Measurements from ENCODE around the gene GARRE1. TPM values are rescaled to one million over a fixed set of nuclear protein-coding genes. Genes with fewer than 3 reads are reported as not detected.

Gene GARRE1
- total and polyA plus RNA-seq, 2 experiments from 2014 or later, result 9.0 to 16.3 TPM

DNA sequence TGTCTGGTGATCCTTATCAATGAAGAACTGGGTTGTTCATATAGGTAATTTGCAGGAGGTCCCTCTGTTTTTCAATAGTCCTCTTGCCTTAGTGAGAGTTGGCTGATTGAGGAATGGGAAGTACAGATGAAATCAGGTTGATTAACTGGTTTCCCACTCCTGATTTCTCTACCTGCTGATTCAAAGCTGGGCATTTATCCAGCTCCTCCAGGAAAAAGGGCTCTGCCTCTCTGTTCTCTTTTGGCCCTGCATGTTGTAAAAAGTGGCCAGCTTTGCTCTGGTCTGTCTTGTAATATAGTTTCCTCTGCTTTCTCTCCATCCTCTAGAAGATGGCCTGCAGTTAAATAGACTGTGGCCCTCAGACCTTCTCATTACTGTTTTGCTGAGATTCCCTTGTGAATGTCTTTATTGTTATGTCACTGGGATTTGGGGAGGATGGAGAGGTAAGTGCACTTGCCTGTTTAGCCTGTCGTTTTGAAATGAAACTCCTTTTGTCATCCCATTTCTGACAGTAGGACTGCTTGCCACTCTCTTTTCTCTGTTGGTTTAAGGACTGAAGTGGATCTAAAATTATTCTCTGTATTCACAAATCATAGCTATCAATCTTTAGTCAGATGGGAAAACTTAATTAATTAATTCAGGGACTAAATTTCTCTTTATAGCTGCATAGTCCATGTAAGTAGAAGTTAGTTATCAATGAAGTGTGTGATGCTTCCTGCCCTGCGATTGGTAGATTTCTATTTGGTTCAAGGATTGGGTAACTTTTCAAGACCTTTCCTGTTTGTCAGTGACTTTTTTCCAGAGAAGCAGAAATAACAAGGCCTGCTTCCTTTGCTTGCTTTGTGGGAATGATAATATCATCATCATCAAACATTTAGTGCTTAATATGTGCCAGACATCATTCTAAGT, 28.5 kb downstream of the GARRE1 start:
- Histone ChIP-seq H3K4me2 (no peak overlapping the region), H3K9me3 (ENCODE audit: low read depth) (no peaks in the 10 kb centered on the region), H4K20me1 (ENCODE audit: insufficient read depth, poor library complexity, severe bottlenecking) (peaks cover 2% of the 10 kb centered on the region), H3K79me2 (peaks cover 46% of the 10 kb centered on the region), H3K4me1 (ENCODE audit: insufficient read depth) (no peaks in the 10 kb centered on the region), H3K27me3 (no peaks in the 10 kb centered on the region), H3K27ac (no peak overlapping the region), H3K36me3 (replicated peaks; ENCODE audit: insufficient read depth, low read depth) (no peaks in the 10 kb centered on the region), H3K4me3 (no peak overlapping the region), H3K9me2 (replicated peaks; ENCODE audit: insufficient read depth) (no peaks in the 10 kb centered on the region), H2AFZ (no peak overlapping the region)
- 66% methylated on average over 2 of the region's 2 CpGs for WGBS (ENCODE audit: low lambda C conversion rate, missing lambda C conversion rate)
- TF ChIP-seq EZH2phosphoT487 (IDR thresholded peaks at IDR 0.05; ENCODE audit: low read depth, severe bottlenecking, unreplicated experiment), result no peak
- no peak for DNase-seq (ENCODE audit: low spot score)

DNA sequence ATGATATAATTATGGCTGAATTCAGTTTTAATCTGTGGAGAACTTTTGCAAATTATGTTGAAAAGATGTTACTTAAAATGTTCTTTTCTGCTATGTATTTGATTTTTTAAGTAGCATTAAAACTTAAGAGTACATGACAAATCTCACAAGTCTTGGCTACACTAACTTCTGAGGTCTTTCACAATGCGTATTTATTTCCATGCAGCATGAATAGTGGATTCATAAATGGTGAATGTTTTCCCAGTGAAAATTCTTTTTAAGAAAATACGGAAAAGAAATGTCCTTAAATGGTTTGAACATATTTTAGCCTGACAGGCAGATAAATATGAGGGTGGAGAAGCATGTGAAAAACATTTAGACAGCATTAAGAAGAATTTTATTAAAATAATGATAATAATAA, 30.2 kb downstream of the GARRE1 start:
- TF ChIP-seq EZH2phosphoT487 (IDR thresholded peaks at IDR 0.05; ENCODE audit: low read depth, severe bottlenecking, unreplicated experiment) (no peak), EZH2 (IDR thresholded peaks at IDR 0.05; ENCODE audit: borderline replicate concordance) (no peak)
- TF ChIP-seq, protein P1, sequence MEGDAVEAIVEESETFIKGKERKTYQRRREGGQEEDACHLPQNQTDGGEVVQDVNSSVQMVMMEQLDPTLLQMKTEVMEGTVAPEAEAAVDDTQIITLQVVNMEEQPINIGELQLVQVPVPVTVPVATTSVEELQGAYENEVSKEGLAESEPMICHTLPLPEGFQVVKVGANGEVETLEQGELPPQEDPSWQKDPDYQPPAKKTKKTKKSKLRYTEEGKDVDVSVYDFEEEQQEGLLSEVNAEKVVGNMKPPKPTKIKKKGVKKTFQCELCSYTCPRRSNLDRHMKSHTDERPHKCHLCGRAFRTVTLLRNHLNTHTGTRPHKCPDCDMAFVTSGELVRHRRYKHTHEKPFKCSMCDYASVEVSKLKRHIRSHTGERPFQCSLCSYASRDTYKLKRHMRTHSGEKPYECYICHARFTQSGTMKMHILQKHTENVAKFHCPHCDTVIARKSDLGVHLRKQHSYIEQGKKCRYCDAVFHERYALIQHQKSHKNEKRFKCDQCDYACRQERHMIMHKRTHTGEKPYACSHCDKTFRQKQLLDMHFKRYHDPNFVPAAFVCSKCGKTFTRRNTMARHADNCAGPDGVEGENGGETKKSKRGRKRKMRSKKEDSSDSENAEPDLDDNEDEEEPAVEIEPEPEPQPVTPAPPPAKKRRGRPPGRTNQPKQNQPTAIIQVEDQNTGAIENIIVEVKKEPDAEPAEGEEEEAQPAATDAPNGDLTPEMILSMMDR (IDR thresholded peaks at IDR 0.05; ENCODE audit: poor library complexity), result no peak
- 95% methylated on average over 2 of the region's 2 CpGs for WGBS (ENCODE audit: low lambda C conversion rate, missing lambda C conversion rate)
- H3K79me2 ChIP-seq, result peaks cover 31% of the 10 kb centered on the region

DNA sequence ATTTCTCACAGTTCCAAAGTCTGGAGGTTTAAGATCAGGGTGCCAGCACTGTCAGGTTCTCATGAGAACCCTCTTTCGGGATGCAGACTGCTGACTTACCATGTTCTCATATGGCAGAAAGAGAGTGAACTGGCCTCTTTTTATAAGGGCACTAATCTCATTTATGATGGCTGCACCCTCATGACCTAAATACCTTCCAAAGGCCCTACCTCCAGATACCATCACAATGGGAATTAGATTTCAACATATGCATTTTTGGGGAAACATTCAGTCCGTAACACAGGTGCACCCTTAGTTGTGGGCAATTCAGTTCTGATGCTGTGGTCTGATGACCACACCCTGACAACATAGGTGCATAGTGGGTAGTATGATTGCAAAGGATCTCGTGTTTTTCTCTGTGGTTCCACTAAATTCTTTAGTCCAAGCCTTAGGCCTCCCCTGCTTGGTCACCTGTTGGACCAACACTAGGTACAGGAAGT, 33.3 kb downstream of the GARRE1 start:
- no peak for TF ChIP-seq EZH2phosphoT487 (IDR thresholded peaks at IDR 0.05; ENCODE audit: low read depth, severe bottlenecking, unreplicated experiment)
- no peak for TF ChIP-seq EZH2 (IDR thresholded peaks at IDR 0.05; ENCODE audit: borderline replicate concordance)
- TF ChIP-seq, protein P1 (IDR thresholded peaks at IDR 0.05; ENCODE audit: poor library complexity), result no peak
- Histone ChIP-seq H3K9me2 (replicated peaks; ENCODE audit: insufficient read depth) (no peaks in the 10 kb centered on the region), H4K20me1 (ENCODE audit: insufficient read depth, poor library complexity, severe bottlenecking) (no peaks in the 10 kb centered on the region), H3K4me2 (no peak overlapping the region), H3K4me3 (no peak overlapping the region), H3K9me3 (ENCODE audit: low read depth) (no peaks in the 10 kb centered on the region), H3K27ac (no peak overlapping the region), H3K4me1 (ENCODE audit: insufficient read depth) (no peaks in the 10 kb centered on the region), H3K79me2 (peaks cover 12% of the 10 kb centered on the region), H2AFZ (no peak overlapping the region), H3K36me3 (replicated peaks; ENCODE audit: insufficient read depth, low read depth) (no peaks in the 10 kb centered on the region), H3K27me3 (no peaks in the 10 kb centered on the region)
- 98% methylated on average over 3 of the region's 3 CpGs for WGBS (ENCODE audit: low lambda C conversion rate, missing lambda C conversion rate)
- DNase-seq (ENCODE audit: low spot score), result no peak

More for the DNA sequence above, 30.2 kb downstream of the GARRE1 start:
- no peak for DNase-seq (ENCODE audit: low spot score)
- Histone ChIP-seq H4K20me1 (ENCODE audit: insufficient read depth, poor library complexity, severe bottlenecking) (peaks cover 2% of the 10 kb centered on the region), H3K36me3 (replicated peaks; ENCODE audit: insufficient read depth, low read depth) (no peaks in the 10 kb centered on the region), H3K9me3 (ENCODE audit: low read depth) (no peaks in the 10 kb centered on the region), H3K9me2 (replicated peaks; ENCODE audit: insufficient read depth) (no peaks in the 10 kb centered on the region), H3K27me3 (no peaks in the 10 kb centered on the region), H2AFZ (no peak overlapping the region), H3K4me3 (no peak overlapping the region), H3K4me1 (ENCODE audit: insufficient read depth) (no peaks in the 10 kb centered on the region), H3K27ac (no peak overlapping the region), H3K4me2 (no peak overlapping the region)

DNA sequence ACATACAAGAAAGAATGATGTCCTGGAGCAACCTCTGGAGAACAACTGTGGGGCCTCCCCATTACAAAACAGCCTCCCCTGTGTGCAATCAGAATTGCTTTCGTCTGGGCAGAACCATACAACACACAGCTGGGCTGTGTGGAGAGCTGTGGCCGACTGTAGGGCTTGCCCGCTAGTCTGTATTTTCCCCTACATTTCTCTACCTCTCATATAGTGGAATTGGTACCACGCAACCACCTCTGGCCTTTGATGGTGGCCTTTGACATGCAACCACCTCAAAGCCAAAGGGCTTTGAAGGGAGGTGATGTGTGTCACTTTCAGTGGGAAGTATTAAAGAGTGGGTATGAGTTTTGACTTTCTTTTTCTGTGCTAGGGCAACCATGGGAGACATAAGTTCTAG, 34.0 kb downstream of the GARRE1 start:
- Histone ChIP-seq H3K36me3 (replicated peaks; ENCODE audit: insufficient read depth, low read depth) (no peaks in the 10 kb centered on the region), H3K9me2 (replicated peaks; ENCODE audit: insufficient read depth) (no peaks in the 10 kb centered on the region), H3K79me2 (peaks cover 6% of the 10 kb centered on the region), H3K9me3 (ENCODE audit: low read depth) (no peaks in the 10 kb centered on the region), H3K4me2 (no peak overlapping the region), H3K27ac (no peak overlapping the region), H4K20me1 (ENCODE audit: insufficient read depth, poor library complexity, severe bottlenecking) (no peaks in the 10 kb centered on the region), H2AFZ (no peak overlapping the region), H3K4me3 (no peak overlapping the region), H3K27me3 (no peaks in the 10 kb centered on the region), H3K4me1 (ENCODE audit: insufficient read depth) (no peaks in the 10 kb centered on the region)
- TF ChIP-seq EZH2phosphoT487 (IDR thresholded peaks at IDR 0.05; ENCODE audit: low read depth, severe bottlenecking, unreplicated experiment) (no peak), EZH2 (IDR thresholded peaks at IDR 0.05; ENCODE audit: borderline replicate concordance) (no peak)
- TF ChIP-seq, protein P1 (IDR thresholded peaks at IDR 0.05; ENCODE audit: poor library complexity), result no peak
- 96% methylated on average over 4 of the region's 4 CpGs for WGBS (ENCODE audit: low lambda C conversion rate, missing lambda C conversion rate)
- DNase-seq (ENCODE audit: low spot score), result no peak
